CD1c-positive myeloid dendritic cell (primary cell): ENCODE measurements around the gene RNF175.
A peak's percentile ranks its signal among the peaks of the same experiment; 100 is the strongest.

Experiments
- DNase-seq: peaks from one replicate; pipeline ENCODE4 v3.0.0-alpha.2; 2016; ENCODE audit errors: extremely low spot score

The RNF175 gene

DNA sequence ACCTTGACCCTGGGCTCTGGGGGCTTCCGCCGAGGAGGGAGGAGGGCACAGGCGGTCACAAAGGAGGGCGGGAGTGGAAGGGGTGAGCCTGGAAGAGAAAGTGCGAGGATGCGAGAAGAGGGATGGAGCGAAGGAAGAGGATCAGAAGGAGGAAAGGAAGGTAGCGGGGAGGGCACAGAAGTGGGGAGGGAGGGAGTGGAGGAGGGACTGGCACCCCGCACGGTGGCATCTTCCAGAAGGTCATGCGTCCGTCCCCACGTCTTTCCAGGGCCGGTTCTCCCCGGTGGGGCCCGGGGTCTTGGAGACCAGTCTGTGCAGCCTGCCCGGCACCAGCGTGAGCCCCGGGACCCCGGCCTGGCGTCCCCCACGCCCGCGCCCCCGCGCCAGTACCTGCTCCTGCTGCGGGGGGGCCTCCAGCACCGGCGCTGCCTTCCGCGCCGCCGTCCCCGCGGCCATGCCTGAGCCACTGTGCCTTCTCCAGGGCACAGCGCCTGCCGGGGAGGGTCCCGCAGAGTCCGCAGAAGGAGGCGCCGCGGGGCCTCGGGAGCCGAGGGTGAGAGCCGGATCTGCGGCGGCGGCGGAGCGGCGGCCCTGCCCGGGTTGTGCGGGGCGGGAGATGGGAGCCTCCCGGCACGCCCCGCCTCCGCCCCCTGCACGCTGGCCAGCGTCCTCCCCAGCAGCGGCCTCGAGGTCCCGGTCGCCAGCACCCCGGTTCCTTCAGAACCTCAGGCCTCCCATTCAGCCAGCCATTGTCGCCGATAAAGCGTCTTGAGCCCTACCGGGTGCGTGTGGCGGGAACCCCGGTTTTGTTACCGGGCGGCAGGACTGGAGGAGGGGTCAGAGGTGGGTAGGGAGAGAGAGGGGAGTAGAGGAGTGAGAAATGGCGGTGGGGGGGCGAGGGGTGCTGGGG lies at the start of gene RNF175:
TSS of gene RNF175 (minus strand) at position 618 of the 910 bp plus-strand sequence. CDS start at position 456, 162 bp downstream.
- peak; percentile 21 for DNase-seq

DNA sequence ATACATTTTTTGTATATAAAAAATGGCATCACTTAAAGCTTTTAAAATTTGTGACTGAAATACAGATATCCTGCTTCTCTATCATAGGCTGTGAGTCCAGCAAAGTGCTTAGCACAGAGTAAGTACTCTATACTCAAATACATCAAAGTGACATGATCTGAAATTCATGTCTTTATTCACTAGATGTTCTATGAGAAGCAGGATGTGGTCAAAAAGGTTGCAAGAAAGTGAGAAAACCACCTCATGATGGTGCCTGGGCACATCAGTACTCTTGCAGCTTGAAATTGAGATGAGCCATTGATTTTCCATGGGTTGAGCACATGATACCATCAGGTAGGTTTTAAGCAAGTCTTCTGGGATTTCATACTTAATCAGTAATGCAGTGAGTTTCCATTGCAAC lies 49.5 kb upstream of the RNF175 start:
- no peak for DNase-seq

DNA sequence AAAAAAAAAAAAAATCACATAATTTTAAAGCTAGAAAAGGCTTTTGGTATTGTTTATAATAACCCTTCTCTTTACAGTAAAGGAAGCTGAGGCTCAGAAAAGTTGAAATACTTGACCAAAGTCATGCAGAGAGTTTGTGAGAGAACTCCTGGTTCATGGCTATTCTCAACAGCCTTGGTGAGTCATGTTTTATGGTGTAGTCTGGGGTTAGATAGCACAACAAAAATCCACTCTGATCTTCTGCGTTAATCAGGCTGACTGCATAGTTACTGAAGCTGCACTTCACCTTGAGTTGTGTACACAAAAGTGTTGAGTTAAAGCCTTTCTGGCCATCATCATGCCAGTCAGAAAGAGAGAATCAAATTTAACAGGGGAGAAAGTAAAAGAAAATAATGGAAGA lies 48.4 kb upstream of the RNF175 start:
- DNase-seq: no peak

DNA sequence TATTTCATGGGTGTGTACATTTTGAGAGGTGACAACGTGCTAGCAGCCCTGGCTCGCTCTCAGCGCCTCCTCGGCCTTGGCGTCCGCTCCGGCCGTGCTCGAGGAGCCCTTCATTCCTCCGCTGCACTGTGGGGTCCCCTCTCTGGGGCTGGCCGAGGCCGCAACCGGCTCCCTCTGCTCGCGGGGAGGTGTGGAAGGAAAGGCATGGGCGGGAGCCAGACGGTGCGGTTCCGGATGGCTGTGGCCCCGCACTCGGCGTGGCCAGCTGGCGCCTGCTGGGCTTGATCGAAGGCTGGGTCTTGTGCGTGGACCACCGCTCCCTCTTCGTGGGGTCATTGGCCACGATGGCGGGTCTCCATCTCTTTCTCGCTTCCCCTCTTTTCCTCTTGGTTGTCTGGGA lies 46.2 kb upstream of the RNF175 start:
- no peak for DNase-seq

DNA sequence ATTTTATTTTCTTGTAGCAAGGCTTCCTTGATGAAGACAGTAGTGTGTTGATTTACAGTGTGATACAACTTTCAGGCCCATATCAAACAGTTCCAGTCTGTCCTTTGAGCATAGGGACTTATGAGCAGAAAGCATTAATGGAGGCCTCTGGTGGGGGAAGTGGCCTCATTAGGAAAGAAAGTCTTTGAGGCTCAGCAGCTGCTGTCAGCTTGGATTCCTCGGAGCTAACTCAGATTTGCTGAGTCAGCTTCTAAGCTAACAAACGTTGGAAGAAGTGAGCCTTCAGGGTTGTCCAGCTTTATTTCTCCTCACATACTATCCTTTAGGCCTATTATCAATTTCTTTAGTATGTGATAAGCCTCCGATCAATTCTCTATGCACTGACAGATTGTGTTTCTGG lies 44.9 kb upstream of the RNF175 start:
- DNase-seq: no peak

DNA sequence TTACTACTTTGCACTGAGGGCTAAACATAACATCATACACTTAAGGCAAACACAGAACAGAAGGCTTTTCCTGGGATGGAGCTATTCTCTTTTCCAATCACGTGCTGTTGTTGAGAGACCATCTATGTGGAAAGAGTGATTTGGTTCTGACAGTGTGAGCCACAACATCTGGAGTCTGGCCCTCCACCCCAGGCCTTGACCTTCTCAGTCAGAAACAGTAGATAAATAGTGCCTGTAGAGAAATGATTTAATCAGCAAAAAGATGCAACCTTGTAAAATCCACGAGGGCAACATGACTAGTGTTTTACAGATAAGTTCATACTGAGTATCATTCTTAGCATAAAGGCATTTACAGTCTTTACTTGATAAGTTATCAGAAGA lies 39.9 kb upstream of the RNF175 start:
- DNase-seq: no peak

DNA sequence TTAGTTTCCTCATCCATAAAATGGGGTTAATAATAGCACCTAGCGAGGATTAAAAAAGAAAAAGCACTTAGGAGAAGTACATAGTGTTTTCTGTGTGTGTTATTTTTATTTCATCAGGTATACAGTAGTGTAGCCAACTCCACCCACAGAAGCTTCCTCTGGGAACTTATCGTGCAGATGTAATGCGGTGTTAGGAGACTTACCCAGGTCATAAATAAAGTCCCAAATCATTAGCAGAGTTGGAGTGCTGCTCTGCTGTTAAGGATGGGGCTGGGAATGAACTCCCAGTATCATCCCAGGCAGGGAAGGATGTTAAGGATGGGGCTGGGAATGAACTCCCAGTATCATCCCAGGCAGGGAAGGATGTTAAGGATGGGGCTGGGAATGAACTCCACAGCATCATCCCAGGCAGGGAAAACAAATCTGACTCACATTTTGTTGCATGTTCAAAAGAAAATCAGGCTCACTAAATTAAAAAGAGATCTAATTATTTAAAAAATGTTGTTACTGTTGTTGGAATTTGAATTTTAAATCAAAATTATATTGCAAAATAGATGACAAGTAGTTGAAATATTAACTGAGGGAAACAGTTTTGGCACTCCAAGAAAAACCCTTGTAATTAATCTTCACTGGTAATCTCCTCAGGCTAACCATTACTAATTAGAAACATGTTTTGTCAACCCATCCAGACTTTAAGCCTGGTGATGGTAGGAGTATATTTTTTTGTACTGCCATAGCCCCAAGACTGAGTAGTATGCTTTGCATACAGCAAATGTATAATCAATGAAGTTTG lies 39.3 kb upstream of the RNF175 start:
- no peak for DNase-seq

DNA sequence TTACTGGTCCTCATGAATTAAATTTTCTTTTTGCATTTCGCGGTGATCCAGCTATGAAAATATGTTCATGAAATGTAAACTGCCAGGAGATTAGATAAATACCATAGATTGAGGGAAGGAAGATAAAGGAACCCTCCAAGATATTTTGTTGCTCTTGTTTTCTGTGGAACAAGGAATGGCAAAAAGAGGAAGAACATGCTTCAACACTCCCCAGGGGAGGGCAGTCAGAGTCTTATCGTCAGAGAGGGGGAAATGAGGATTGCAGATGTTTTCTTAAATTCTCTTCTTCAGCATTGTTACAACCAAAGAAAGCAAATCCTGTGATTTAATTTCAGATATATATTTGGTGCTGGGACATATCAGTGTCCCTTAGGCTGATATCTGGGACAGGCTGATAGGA lies 38.6 kb upstream of the RNF175 start:
- no peak for DNase-seq

DNA sequence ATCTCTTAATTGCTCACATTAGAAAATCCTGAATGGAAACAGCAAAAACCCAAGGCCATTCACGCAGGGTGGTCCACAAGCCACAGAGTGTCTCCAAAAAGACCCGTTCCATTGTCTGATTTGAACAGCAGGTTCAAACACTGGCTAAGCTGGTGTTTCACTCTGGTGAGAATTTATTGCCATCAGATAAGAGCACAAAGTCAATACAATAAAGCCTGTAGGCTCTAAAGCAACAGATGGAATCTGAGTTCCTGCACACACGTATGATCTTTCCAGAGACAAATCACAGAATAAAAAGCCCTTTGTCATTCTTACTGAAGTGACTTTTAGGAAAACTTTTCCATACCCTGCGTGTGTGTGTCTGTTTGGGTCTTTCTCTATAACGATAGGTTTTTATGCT lies 34.2 kb upstream of the RNF175 start:
- no peak for DNase-seq

DNA sequence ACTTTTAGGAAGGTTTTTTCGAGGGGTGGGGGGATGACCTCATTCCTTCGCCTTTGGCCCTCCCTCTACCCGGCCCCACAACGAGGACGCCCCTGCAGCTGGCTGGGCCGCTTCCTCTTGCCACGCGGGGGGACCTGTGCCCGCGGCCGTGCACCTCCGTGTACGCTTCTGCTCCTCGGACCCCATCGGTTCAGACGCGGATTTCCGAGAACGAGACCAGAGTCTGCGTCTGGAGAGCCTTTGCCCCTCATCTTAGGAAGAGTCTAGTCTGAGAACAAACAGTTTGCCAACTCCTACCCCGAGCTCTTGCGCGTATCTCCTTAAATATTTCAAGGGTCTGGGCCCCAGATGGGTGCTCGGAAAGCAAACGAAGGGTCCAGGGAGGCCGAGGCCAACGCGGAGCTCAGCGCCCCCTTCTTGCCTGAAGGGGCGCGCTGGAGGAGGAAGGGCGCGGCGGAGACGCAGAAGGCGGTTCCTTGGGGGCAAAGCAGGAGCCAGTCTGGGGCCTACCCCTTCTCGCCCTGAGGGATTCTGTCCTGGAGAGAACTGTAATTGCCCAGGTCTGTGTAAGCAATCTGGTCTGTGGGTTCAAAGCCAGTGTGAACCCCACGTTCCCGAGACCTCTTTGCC lies 32.9 kb upstream of the RNF175 start:
- no peak for DNase-seq

DNA sequence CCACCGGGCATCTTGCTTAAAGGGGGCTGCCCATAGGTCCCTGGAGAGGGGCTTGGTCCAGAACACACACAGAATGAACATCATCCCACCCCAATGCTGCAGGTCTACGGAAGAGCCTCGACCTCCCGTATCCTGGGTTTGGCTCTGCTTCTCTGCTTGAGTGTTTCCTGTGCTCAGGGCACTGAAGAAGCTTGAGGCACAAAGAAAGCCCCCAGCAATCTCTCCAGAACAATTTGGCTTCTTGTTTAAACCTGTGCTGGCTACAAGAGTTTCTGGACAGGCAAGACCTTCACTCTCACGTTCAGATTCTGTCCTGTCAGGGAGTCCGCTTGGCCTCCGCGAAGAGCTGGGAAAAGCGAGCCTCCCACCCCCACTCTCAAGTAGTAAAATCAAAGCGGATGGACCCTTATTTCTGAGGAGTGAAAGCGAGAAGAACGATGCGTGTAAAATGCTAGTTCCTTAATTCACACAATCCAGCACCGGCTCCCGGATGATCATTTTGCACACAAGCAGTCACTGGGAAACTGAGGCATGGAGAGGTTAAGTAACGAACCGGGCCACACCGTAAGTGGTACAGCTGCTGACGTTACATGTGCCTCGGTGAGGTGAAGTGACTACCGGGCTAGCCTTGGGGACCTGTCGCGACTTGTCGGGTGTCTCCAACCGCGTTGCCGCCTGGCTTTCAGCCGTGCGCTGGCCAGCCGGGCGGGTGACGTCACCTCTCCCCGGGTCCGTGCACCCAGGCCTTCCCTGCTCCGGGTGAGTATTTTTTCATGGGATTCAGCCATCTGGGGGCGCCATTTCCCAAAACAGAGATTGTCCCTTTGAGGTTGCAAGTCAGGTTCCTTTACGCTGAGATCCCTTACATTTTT lies 32.2 kb upstream of the RNF175 start:
- peak; percentile 35 for DNase-seq

DNA sequence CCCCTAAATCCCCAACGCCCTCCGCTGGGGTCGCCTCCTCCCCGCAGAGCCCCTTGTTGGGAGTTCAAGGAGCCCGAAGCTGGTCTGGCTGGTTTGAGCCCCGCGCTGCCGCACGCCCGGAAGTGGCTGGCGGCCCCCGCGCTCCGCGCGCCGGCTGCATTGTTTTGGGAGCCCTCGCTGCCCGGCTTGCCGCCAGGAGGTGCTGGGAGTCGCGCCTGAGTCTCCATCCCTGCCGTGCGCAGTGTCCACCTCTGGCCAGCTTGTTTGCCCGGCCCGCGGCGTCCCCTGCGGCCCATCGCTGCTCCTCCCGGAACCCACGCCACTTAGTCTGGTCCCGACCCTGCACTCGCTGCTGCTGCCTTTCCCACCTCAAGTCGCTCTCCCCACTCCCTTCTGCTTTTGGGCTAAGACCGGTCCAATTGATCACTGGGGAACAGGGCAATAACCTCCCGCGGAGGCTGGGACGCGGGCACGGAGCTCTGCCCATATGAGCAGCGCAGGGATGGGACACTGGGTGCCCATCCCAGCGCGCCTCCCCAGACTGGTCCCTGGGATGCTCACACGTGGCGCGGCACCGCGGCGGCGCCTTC lies 31.2 kb upstream of the RNF175 start:
- DNase-seq: peak; percentile 14

DNA sequence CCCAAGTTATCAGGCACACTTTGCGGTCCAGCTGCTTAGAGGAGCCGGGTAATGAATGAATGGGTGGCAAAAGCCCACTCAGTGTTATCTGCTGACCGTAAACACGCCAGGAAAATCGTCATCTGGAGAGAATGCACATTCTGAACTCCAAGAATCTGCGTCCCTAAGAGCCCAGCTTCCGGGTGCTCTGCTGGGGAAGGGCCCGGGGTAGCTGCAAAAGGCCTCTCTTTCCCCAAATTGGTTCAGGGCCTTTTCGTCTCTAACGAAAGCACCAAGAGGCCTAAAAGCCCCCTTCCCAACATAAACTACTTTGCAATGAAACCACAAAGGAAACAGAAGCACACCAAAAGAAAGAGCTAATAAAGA lies 30.7 kb upstream of the RNF175 start:
- DNase-seq: no peak

DNA sequence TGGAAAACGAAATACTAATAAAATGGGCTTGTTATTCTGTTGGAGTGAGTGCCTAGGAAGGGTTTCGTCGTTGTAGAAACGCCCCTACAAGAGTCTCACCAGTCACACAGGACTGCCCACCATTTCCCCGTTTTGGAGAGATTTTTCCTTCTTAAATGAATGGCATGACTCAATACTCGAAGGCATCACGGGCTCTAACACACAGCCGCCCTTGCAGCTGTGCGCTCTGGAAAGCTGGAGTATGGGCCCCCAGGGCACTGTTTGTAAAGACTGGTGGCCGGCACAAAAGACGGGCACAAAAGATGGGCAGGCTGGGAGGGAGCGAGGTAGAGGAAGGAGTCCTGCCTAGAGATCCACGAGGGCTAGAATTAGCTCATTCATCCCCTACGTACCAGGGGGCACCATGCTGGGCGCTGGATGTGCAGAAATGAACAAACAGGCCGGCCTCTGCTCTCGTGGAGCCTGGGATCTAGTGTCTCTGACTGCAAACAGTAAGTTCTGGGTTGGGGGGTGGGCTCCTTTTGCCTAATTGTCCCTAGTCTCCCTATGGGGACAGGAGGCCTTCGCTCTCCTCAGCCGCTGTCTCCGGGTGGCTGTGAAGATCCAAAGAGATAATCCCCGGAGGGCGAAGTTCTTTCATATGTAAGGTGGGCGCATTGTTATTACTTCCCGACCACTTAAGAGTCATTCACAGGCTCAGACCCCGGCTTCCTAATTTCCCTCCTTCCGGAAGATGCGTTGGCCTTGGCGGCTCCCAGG lies 30.1 kb upstream of the RNF175 start:
- peak; percentile 11 for DNase-seq

DNA sequence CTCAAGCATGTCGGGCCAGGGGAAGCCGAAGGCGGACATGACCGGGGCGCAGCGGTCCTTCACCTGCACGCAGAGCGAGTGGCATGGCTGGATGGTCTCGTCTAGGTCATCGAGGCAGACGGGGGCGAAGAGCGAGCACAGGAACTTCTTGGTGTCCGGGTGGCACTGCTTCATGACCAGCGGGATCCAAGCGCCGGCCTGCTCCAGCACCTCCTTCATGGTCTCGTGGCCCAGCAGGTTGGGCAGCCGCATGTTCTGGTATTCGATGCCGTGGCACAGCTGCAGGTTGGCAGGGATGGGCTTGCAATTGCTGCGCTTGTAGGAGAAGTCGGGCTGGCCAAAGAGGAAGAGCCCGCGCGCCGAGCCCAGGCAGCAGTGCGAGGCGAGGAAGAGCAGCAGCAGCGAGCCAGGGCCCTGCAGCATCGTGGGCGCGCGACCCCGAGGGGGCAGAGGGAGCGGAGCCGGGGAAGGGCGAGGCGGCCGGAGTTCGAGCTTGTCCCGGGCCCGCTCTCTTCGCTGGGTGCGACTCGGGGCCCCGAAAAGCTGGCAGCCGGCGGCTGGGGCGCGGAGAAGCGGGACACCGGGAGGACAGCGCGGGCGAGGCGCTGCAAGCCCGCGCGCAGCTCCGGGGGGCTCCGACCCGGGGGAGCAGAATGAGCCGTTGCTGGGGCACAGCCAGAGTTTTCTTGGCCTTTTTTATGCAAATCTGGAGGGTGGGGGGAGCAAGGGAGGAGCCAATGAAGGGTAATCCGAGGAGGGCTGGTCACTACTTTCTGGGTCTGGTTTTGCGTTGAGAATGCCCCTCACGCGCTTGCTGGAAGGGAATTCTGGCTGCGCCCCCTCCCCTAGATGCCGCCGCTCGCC lies 28.8 kb upstream of the RNF175 start, which contains the start of gene SFRP2:
TSS of gene SFRP2 (minus strand) at position 671 of the 864 bp plus-strand sequence. CDS start at position 423, 248 bp downstream.
- DNase-seq: peak; percentile 18

DNA sequence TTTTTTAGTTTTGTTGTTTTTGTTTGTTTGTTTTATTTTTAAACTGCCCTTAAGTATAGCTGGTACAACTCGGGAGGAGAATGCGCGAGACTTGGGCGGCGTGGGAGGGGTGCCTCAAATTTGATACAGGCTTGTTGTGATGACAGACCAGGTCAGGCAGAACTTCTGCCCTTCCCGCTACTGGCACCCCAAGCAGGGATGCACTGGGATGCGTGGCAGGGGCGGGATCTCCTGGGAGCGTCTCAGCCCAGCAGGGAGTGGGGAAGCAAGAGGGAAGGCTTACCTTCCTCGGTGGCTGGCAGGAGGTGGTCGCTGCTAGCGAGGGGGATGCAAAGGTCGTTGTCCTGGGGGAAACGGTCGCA lies 28.2 kb upstream of the RNF175 start:
- no peak for DNase-seq

DNA sequence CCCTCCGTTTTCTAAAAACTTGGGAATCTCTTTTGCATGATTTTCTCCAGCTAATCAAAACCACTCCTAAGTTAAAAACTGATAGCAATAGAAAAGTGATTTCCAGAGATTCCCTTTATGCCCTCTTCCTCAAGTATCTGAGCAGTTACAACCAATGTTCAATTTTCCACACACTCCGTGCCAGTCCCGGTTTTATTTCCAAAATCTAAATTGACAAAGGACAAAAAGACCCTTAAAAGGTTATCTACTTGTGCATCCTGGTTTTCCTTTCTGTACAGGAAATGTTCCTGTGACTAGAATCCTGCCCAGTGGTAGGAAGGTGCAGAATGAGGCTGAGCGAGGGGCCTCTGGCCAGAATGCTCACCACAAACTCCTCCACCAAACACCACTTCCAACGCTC lies 27.8 kb upstream of the RNF175 start:
- DNase-seq: no peak

DNA sequence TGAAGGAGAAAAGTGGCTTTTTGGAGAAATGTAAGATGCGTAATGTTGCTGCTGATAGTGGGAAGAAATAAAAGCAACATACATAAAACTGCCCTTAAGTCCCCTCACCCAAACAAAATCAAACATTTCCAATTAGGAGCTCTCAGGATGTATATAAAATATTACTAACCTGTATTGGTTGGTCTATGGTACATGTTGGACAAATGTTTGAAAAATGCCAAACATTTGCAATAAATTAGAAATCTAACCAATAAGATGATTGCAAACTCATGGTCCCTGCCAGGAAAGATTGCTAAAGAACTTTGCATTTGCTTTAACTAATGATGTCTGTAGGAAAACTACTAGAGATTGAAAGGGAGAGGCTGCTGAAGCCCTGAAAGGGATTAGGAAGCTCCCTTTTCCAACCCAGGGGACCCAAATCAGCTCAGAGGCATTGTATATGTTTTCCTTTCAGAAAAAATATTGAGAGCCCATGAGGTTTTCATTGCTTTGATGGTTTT lies 27.3 kb upstream of the RNF175 start:
- no peak for DNase-seq
